ENCODE measurements around the gene FXYD6.

DNA sequence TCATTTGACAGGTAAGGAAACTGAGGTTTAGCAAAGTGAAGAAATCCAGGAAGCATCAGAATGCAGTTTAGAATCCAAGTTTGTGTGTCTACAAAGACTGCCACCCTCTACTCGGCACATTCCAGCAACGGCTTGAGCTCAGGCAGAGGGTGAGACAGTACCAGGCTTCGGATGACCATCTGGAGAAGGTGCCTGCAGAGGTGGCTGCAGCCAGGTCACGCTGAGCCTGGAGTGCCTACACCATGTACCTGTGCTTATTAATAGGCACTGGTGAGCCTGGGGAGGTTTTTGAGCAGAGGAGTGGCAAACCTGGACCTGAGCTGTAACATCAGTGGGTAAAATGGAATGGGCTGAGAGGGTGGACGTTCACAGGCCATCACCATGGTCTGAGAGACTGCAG is 4.7 kb downstream of the FXYD6 start:
- TF ChIP-seq, protein P1, sequence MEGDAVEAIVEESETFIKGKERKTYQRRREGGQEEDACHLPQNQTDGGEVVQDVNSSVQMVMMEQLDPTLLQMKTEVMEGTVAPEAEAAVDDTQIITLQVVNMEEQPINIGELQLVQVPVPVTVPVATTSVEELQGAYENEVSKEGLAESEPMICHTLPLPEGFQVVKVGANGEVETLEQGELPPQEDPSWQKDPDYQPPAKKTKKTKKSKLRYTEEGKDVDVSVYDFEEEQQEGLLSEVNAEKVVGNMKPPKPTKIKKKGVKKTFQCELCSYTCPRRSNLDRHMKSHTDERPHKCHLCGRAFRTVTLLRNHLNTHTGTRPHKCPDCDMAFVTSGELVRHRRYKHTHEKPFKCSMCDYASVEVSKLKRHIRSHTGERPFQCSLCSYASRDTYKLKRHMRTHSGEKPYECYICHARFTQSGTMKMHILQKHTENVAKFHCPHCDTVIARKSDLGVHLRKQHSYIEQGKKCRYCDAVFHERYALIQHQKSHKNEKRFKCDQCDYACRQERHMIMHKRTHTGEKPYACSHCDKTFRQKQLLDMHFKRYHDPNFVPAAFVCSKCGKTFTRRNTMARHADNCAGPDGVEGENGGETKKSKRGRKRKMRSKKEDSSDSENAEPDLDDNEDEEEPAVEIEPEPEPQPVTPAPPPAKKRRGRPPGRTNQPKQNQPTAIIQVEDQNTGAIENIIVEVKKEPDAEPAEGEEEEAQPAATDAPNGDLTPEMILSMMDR (IDR thresholded peaks at IDR 0.05), result no peak
- TF ChIP-seq TCF7L2 (IDR thresholded peaks at IDR 0.05; ENCODE audit: low read depth, low read length) (no peak), POLR2AphosphoS5 (IDR thresholded peaks at IDR 0.05; ENCODE audit: low read depth, low read length) (no peak), REST (IDR thresholded peaks at IDR 0.05; ENCODE audit: insufficient read depth in 1 of 2, low read depth in 2 of 2, low read length in 1 of 2) (no peak), SIN3A (IDR thresholded peaks at IDR 0.05; ENCODE audit: borderline replicate concordance, insufficient read depth, low read depth, low read length) (no peak)

All from Panc1 (cell line).